Activated CD4-positive, alpha-beta memory T cell treated with anti-CD3 and anti-CD28 coated beads, Interleukin-2, amount 10 ng/mL, durations not matched to agents 7 days and 5 days (primary cell): ENCODE data around the gene DGKG. TPM values are rescaled to one million over a fixed set of nuclear protein-coding genes. Genes with fewer than 3 reads are reported as not detected.

Experiments used
- CTCF ChIA-PET: fragments of 350-600 bp; sonication (Branson Sonifier 250); formaldehyde crosslinking; loops from one replicate; lab custom pipeline; 2021; ENCODE audit warnings: antibody characterized with exemption, inconsistent platforms; lab: Charles Lee
- POLR2A ChIA-PET: fragments of 350-600 bp; sonication (Branson Sonifier 250); formaldehyde crosslinking; loops from one replicate; lab custom pipeline; 2021; ENCODE audit warnings: antibody characterized with exemption; lab: Charles Lee
- DNase-seq: peaks from one replicate; pipeline ENCODE4 v3.0.0-alpha.2; 2020
- H3K27ac Mint-ChIP-seq: one replicate; pipeline ENCODE4 v1.8.0; 2021; ENCODE audit warnings: mild to moderate bottlenecking, mixed read lengths
- H3K27me3 Mint-ChIP-seq: one replicate; pipeline ENCODE4 v1.8.0; 2021; ENCODE audit warnings: mixed read lengths
- H3K36me3 Mint-ChIP-seq: one replicate; pipeline ENCODE4 v1.8.0; 2021; ENCODE audit warnings: low read depth, mixed read lengths
- H3K4me1 Mint-ChIP-seq: one replicate; pipeline ENCODE4 v1.8.0; 2021; ENCODE audit warnings: mixed read lengths
- H3K4me3 Mint-ChIP-seq: one replicate; pipeline ENCODE4 v1.8.0; 2021; ENCODE audit warnings: mild to moderate bottlenecking, mixed read lengths
- H3K9me3 Mint-ChIP-seq: one replicate; pipeline ENCODE4 v1.8.0; 2021; ENCODE audit warnings: mixed read lengths
- total RNA-seq, 2 experiments: library from RNA; stranded (reverse); gene quantifications; one replicate each; pipeline ENCODE4 v1.2.3, GENCODE V29; 2021

Gene DGKG
- total RNA-seq, 2 experiments from 2014 or later: 0.13 to 0.58 TPM

GRCh38 chr3:186125118-186125517, 236.9 kb downstream of the DGKG start:
- peaks cover 4% of the 10 kb centered on the region for H3K9me3 Mint-ChIP-seq
- H3K27ac Mint-ChIP-seq: no peak overlapping the region
- peaks cover 26% of the 10 kb centered on the region for H3K27me3 Mint-ChIP-seq
- DNase-seq: no peak
- no peaks in the 10 kb centered on the region for H3K4me1 Mint-ChIP-seq
- no peaks in the 10 kb centered on the region for H3K36me3 Mint-ChIP-seq
- CTCF ChIA-PET: no interaction called here
- H3K4me3 Mint-ChIP-seq: no peak overlapping the region
- POLR2A ChIA-PET: no interaction called here

GRCh38 chr3:186124592-186124991, 237.4 kb downstream of the DGKG start:
- Mint-ChIP-seq H3K27me3 (peaks cover 28% of the 10 kb centered on the region), H3K9me3 (peaks cover 4% of the 10 kb centered on the region), H3K4me1 (no peaks in the 10 kb centered on the region), H3K4me3 (no peak overlapping the region), H3K27ac (no peak overlapping the region), H3K36me3 (no peaks in the 10 kb centered on the region)
- ChIA-PET CTCF (interaction anchor here (0.9 kb wide), 1 partner anchor 21 kb away, joined by 5 read pairs; no protein-coding TSS in a partner anchor), POLR2A (no interaction called here)
- DNase-seq: no peak

GRCh38 chr3:186123012-186123411, 239.0 kb downstream of the DGKG start:
- Mint-ChIP-seq H3K4me1 (no peaks in the 10 kb centered on the region), H3K27ac (no peak overlapping the region), H3K36me3 (no peaks in the 10 kb centered on the region), H3K27me3 (peaks cover 41% of the 10 kb centered on the region), H3K4me3 (no peak overlapping the region), H3K9me3 (peaks cover 4% of the 10 kb centered on the region)
- ChIA-PET POLR2A (no interaction called here), CTCF (no interaction called here)
- DNase-seq: no peak

GRCh38 chr3:186121968-186122367, 240.1 kb downstream of the DGKG start:
- Mint-ChIP-seq H3K27ac (no peak overlapping the region), H3K36me3 (no peaks in the 10 kb centered on the region), H3K27me3 (peaks cover 49% of the 10 kb centered on the region), H3K4me3 (no peak overlapping the region), H3K9me3 (peaks cover 4% of the 10 kb centered on the region), H3K4me1 (no peaks in the 10 kb centered on the region)
- CTCF ChIA-PET: interaction anchor here (1.8 kb wide), 1 partner anchor 179 kb away, joined by 5 read pairs; no protein-coding TSS in a partner anchor
- POLR2A ChIA-PET: interaction anchor here (0.9 kb wide), 1 partner anchor 10 kb away, joined by 3 read pairs; no protein-coding TSS in a partner anchor
- no peak for DNase-seq

GRCh38 chr3:186121278-186121677, 240.8 kb downstream of the DGKG start:
- ChIA-PET POLR2A (interaction anchor here (0.9 kb wide), 1 partner anchor 10 kb away, joined by 3 read pairs; no protein-coding TSS in a partner anchor), CTCF (interaction anchor here (1.8 kb wide), 1 partner anchor 178 kb away, joined by 5 read pairs; no protein-coding TSS in a partner anchor)
- DNase-seq: no peak
- Mint-ChIP-seq H3K27ac (no peak overlapping the region), H3K4me3 (no peak overlapping the region), H3K27me3 (peaks cover 55% of the 10 kb centered on the region), H3K36me3 (no peaks in the 10 kb centered on the region), H3K4me1 (no peaks in the 10 kb centered on the region), H3K9me3 (peaks cover 4% of the 10 kb centered on the region)

- CTCF ChIA-PET: no interaction called here
- Mint-ChIP-seq H3K9me3 (no peaks in the 10 kb centered on the region), H3K36me3 (no peaks in the 10 kb centered on the region), H3K4me3 (no peak overlapping the region), H3K4me1 (no peaks in the 10 kb centered on the region), H3K27ac (no peak overlapping the region), H3K27me3 (peaks cover 61% of the 10 kb centered on the region)
- POLR2A ChIA-PET: no interaction called here
- no peak for DNase-seq
Observed at GRCh38 chr3:186119499-186119898, 242.5 kb downstream of the DGKG start.

GRCh38 chr3:186118692-186119091, 243.3 kb downstream of the DGKG start:
- Mint-ChIP-seq H3K36me3 (no peaks in the 10 kb centered on the region), H3K27ac (no peak overlapping the region), H3K4me3 (no peak overlapping the region), H3K9me3 (no peaks in the 10 kb centered on the region), H3K4me1 (no peaks in the 10 kb centered on the region), H3K27me3 (peaks cover 63% of the 10 kb centered on the region)
- CTCF ChIA-PET: no interaction called here
- DNase-seq: no peak
- POLR2A ChIA-PET: no interaction called here

- Mint-ChIP-seq H3K27ac (no peak overlapping the region), H3K9me3 (no peaks in the 10 kb centered on the region), H3K4me1 (no peaks in the 10 kb centered on the region), H3K27me3 (peaks cover 70% of the 10 kb centered on the region), H3K36me3 (no peaks in the 10 kb centered on the region), H3K4me3 (no peak overlapping the region)
- DNase-seq: no peak
- ChIA-PET POLR2A (no interaction called here), CTCF (no interaction called here)
Observed at GRCh38 chr3:186117521-186118134, 244.4 kb downstream of the DGKG start.

GRCh38 chr3:186115239-186115996, 246.6 kb downstream of the DGKG start:
- Mint-ChIP-seq H3K27me3 (peaks cover 80% of the 10 kb centered on the region), H3K4me3 (no peak overlapping the region), H3K9me3 (no peaks in the 10 kb centered on the region), H3K4me1 (peaks cover 9% of the 10 kb centered on the region), H3K36me3 (no peaks in the 10 kb centered on the region), H3K27ac (no peak overlapping the region)
- DNase-seq: no peak
- POLR2A ChIA-PET: no interaction called here
- CTCF ChIA-PET: interaction anchor here (0.7 kb wide), 1 partner anchor 14 kb away, joined by 3 read pairs; no protein-coding TSS in a partner anchor

- ChIA-PET POLR2A (no interaction called here), CTCF (no interaction called here)
- Mint-ChIP-seq H3K4me3 (peak overlapping the region; percentile 36), H3K4me1 (peaks cover 38% of the 10 kb centered on the region), H3K9me3 (no peaks in the 10 kb centered on the region), H3K27me3 (peaks cover 82% of the 10 kb centered on the region), H3K36me3 (peaks cover 2% of the 10 kb centered on the region), H3K27ac (no peak overlapping the region)
- DNase-seq: no peak
Observed at GRCh38 chr3:186110975-186111974, 250.8 kb downstream of the DGKG start.

GRCh38 chr3:186109897-186110803, 251.9 kb downstream of the DGKG start:
- no peak for DNase-seq
- Mint-ChIP-seq H3K4me1 (peaks cover 38% of the 10 kb centered on the region), H3K9me3 (no peaks in the 10 kb centered on the region), H3K36me3 (peaks cover 2% of the 10 kb centered on the region), H3K27ac (no peak overlapping the region), H3K27me3 (peaks cover 83% of the 10 kb centered on the region), H3K4me3 (peak overlapping the region; percentile 77)
- ChIA-PET CTCF (interaction anchor here (1.1 to 1.5 kb wide), 2 partner anchors 150 to 167 kb away, joined by 3 to 4 read pairs; no protein-coding TSS in a partner anchor), POLR2A (interaction anchor here (1.4 to 1.5 kb wide), 2 partner anchors 457 to 673 kb away, joined by 4 to 5 read pairs; partner anchors contain the start of genes EIF4A2 and TBCCD1)
